ENCODE measurements around the gene THYN1.
"Not testable (repeated sequence)": the region's sequence is repeated elsewhere in the genome, so short reads cannot be mapped to it uniquely, and the experiment has no call there.

THYN1 gene

GRCh38 chr11:134289789-134290188 lies 36.6 kb upstream of the THYN1 start:
- DNase-seq (ENCODE audit: insufficient read length, low spot score) (no peak), FAIRE-seq (no peak)
- TF ChIP-seq CTCF (IDR thresholded peaks at IDR 0.05; ENCODE audit: insufficient read depth, missing control alignments) = no peak

- no peak for FAIRE-seq
- no peak for TF ChIP-seq CTCF (IDR thresholded peaks at IDR 0.05; ENCODE audit: insufficient read depth, missing control alignments)
These were observed 36.0 kb upstream of the THYN1 start for GRCh38 chr11:134289167-134289566.

GRCh38 chr11:134288486-134288885 lies 35.3 kb upstream of the THYN1 start:
- no peak for TF ChIP-seq CTCF (IDR thresholded peaks at IDR 0.05; ENCODE audit: insufficient read depth, missing control alignments)
- DNase-seq (ENCODE audit: insufficient read length, low spot score) (no peak), FAIRE-seq (no peak)

More at GRCh38 chr11:134289167-134289566, 36.0 kb upstream of the THYN1 start:
- DNase-seq (ENCODE audit: insufficient read length, low spot score) = no peak

- no peak for TF ChIP-seq CTCF (IDR thresholded peaks at IDR 0.05; ENCODE audit: insufficient read depth, missing control alignments)
- DNase-seq (ENCODE audit: insufficient read length, low spot score) (no peak), FAIRE-seq (no peak)
These were observed 34.4 kb upstream of the THYN1 start for GRCh38 chr11:134287561-134287960.

- DNase-seq (ENCODE audit: insufficient read length, low spot score); FAIRE-seq: not testable (repeated sequence)
These were observed 31.2 kb upstream of the THYN1 start for GRCh38 chr11:134284349-134284748.

- FAIRE-seq (no peak), DNase-seq (ENCODE audit: insufficient read length, low spot score) (no peak)
- TF ChIP-seq CTCF (IDR thresholded peaks at IDR 0.05; ENCODE audit: insufficient read depth, missing control alignments) = no peak
These were observed 30.5 kb upstream of the THYN1 start for GRCh38 chr11:134283461-134284230.

- no peak for FAIRE-seq
- no peak for TF ChIP-seq CTCF (IDR thresholded peaks at IDR 0.05; ENCODE audit: insufficient read depth, missing control alignments)
- DNase-seq (ENCODE audit: insufficient read length, low spot score) = no peak
These were observed 29.2 kb upstream of the THYN1 start for GRCh38 chr11:134282121-134283045.

GRCh38 chr11:134281635-134282034 lies 28.5 kb upstream of the THYN1 start:
- not testable (repeated sequence) for FAIRE-seq; DNase-seq (ENCODE audit: insufficient read length, low spot score)

Measured in D721Med (cell line).